Adrenal gland (tissue), 12 donors: ENCODE data around the gene SLC30A2. TPM values are rescaled to one million over a fixed set of nuclear protein-coding genes. Genes with fewer than 3 reads are reported as not detected.

Source experiments
- DNase-seq, 7 donors: peaks; one replicate each; pipeline ENCODE4 v3.0.0-alpha.2; 2019 to 2020
- H3K27ac ChIP-seq, 5 donors: fragments of 200-600 bp; sonication (generic) in 4 of 5; 1 replicate in 3 of 5; 2 replicates in 2 of 5; pipeline versions ENCODE4 v1.5.1 to v1.8.0; 2016 to 2020; ENCODE audit warnings: mild to moderate bottlenecking in 1 of 5
- H3K27me3 ChIP-seq: fragments of 200-600 bp; 2 replicates; pipeline ENCODE4 v1.8.0; 2021
- H3K36me3 ChIP-seq, 2 donors: fragments of 200-600 bp; replicated peaks in 1 of 2; 1 replicate in 1 of 2; 2 replicates in 1 of 2; pipeline versions ENCODE4 v1.5.1 to v1.8.0; 2018 to 2022
- H3K4me1 ChIP-seq, 2 donors: fragments of 200-600 bp; replicated peaks in 1 of 2; 1 replicate in 1 of 2; 2 replicates in 1 of 2; pipeline versions ENCODE4 v1.5.1 to v1.8.0; 2018 to 2021
- H3K4me3 ChIP-seq, 4 donors: fragments of 200-600 bp; sonication (generic) in 3 of 4; one replicate each; pipeline ENCODE4 v1.5.1; 2016 to 2018
- H3K9me3 ChIP-seq, 3 donors: fragments of 200-600 bp; sonication (generic) in 1 of 3; replicated peaks in 1 of 3; 1 replicate in 2 of 3; 2 replicates in 1 of 3; pipeline versions ENCODE4 v1.5.1 to v1.8.0; 2016 to 2021
- CTCF ChIP-seq, 6 experiments: fragments of 450-650 bp in 4 of 6; fragments of 200-600 bp in 2 of 6; sonication (generic) in 1 of 6; IDR thresholded peaks; 1 replicate in 5 of 6; 2 replicates in 1 of 6; pipeline versions ENCODE4 v1.5.1 to v1.8.0; 2016 to 2021; ENCODE audit warnings: antibody characterized with exemption in 6 of 6, mild to moderate bottlenecking in 2 of 6, moderate library complexity in 1 of 6
- POLR2A ChIP-seq, 2 donors: fragments of 450-650 bp; IDR thresholded peaks; one replicate each; pipeline ENCODE4 v1.6.1; 2017; ENCODE audit warnings: antibody characterized with exemption in 2 of 2, mild to moderate bottlenecking in 2 of 2, moderate library complexity in 1 of 2
- WGBS, 4 donors: extraction: QIAGEN DNeasy Blood & Tissue Kit in 2 of 4; methylation state at CpG; one replicate each; pipeline versions ENCODE4 v1.1.5 to v1.1.7; 2013 to 2017; 5-methylcytosine and 5-hydroxymethylcytosine counted together
- intact Hi-C, 2 donors: fragments of 100-400 bp; cut with DNase I; formaldehyde crosslinking; loops; one replicate each; pipeline versions ENCODE4 v1.14.1 to v1.15.0; 2022 to 2023
- polyA plus RNA-seq, 3 donors: library from polyadenylated mRNA; stranded (reverse); fragments of 200-250 nt in 2 of 3; fragments of 350-450 nt in 1 of 3; fragmentation: Illumina TruSeq in 1 of 3; extraction: RNeasy Lipid Tissue Mini Kit (QIAGEN cat#74804) in 1 of 3; gene quantifications; one replicate each; pipeline ENCODE4 v1.2.3, GENCODE V29; 2013 to 2014
- total RNA-seq, 9 donors: library from RNA; depleted of rRNA in 4 of 9; stranded (reverse); fragments of >200 nt in 4 of 9; fragments of 120-200 nt in 1 of 9; fragmentation: NEBNext Ultra II Directional in 1 of 9; extraction: Animal tissue kit (Norgen Biotek cat#: 25700) in 1 of 9; gene quantifications; one replicate each; pipeline versions ENCODE4 v1.1.0 to v1.2.4, GENCODE V29; 2013 to 2023
- donor health status: healthy with polysubstance abuse.
- donor health status: Bipolar disorder and iron deficiency.
- donor health status: DM: yes; HTN: yes; CAD: no.
- donor health status: DM: no; HTN: no; CAD: no.
- donor health status: DM: no; HTN: no; CAD: no.
- donor health status: DM: yes; HTN: yes; CAD: no.

SLC30A2 gene
- total and polyA plus RNA-seq, 12 donors = 0.06 to 4.8 (median 0.47) TPM

GRCh38 chr1:25992689-25993171, 53.2 kb downstream of the SLC30A2 start:
- peaks cover 11 to 20% of the 10 kb centered on the region in 2 donors for H3K4me1 ChIP-seq
- H3K27ac ChIP-seq = no peak overlapping the region
- 93 to 97% (median 95%) methylated on average over 9 of the region's 9 CpGs for WGBS, 4 donors
- H3K9me3 ChIP-seq = no peaks in the 10 kb centered on the region
- TF ChIP-seq POLR2A (IDR thresholded peaks at IDR 0.05) (no peak), CTCF (IDR thresholded peaks at IDR 0.05) (no peak)
- intact Hi-C loops = loop anchor here in 1 of 2 donors (10.0 kb wide), 1 partner anchor 168 kb away; no protein-coding TSS in a partner anchor
- H3K27me3 ChIP-seq = no peaks in the 10 kb centered on the region
- no peak overlapping the region for H3K4me3 ChIP-seq
- H3K36me3 ChIP-seq = no peaks in the 10 kb centered on the region
- no peak for DNase-seq

- Histone ChIP-seq H3K4me3 (no peak overlapping the region), H3K36me3 (peaks cover 0 to 5% of the 10 kb centered on the region in 2 donors), H3K9me3 (no peaks in the 10 kb centered on the region), H3K27ac (no peak overlapping the region), H3K4me1 (peaks cover 6 to 20% of the 10 kb centered on the region in 2 donors), H3K27me3 (no peaks in the 10 kb centered on the region)
- no peak for DNase-seq
- TF ChIP-seq CTCF (IDR thresholded peaks at IDR 0.05) = no peak
- TF ChIP-seq POLR2A (IDR thresholded peaks at IDR 0.05) = no peak
- WGBS, 4 donors = 78 to 86% (median 81%) methylated on average over 5 of the region's 5 CpGs
- intact Hi-C loops = loop anchor here in 1 of 2 donors (10.0 kb wide), 1 partner anchor 167 kb away; no protein-coding TSS in a partner anchor
Observed at GRCh38 chr1:25991937-25992688, 53.8 kb downstream of the SLC30A2 start.

- WGBS, 4 donors = 72 to 81% (median 73%) methylated on average over 15 of the region's 15 CpGs
- intact Hi-C loops = loop anchor here in 1 of 2 donors (10.0 kb wide), 1 partner anchor 166 kb away; no protein-coding TSS in a partner anchor
- H3K36me3 ChIP-seq = peaks cover 0 to 10% of the 10 kb centered on the region in 2 donors
Observed at GRCh38 chr1:25990702-25991395, 55.1 kb downstream of the SLC30A2 start.

More at GRCh38 chr1:25990702-25991395, 55.1 kb downstream of the SLC30A2 start:
- H3K27me3 ChIP-seq = no peaks in the 10 kb centered on the region
- H3K4me1 ChIP-seq = peaks cover 0 to 7% of the 10 kb centered on the region in 2 donors
- TF ChIP-seq CTCF (IDR thresholded peaks at IDR 0.05) (no peak), POLR2A (IDR thresholded peaks at IDR 0.05) (no peak)
- H3K27ac ChIP-seq = no peak overlapping the region
- no peaks in the 10 kb centered on the region for H3K9me3 ChIP-seq
- DNase-seq = no peak
- H3K4me3 ChIP-seq = no peak overlapping the region
